Measurements from ENCODE around the gene MFAP4. TPM values are rescaled to one million over a fixed set of nuclear protein-coding genes. Genes with fewer than 3 reads are reported as not detected.

The MFAP4 gene
- total RNA-seq, 1 experiment from 2014 or later = 0.52 TPM

GRCh38 chr17:19407601-19408345 is 20.8 kb upstream of the MFAP4 start:
- ChIA-PET RAD21 (ENCODE audit: low non-redundant PET in 1 of 2, low total read pairs in 2 of 2, uncharacterized antibody in 2 of 2, unreplicated experiment in 2 of 2) (no interaction called here), POLR2A (no interaction called here), CTCF (no interaction called here)
- intact Hi-C loops (cut with micrococcal nuclease) = no loop called here
- Histone ChIP-seq H3K36me3 (ENCODE audit: control insufficient read depth in 1 of 2, insufficient read depth in 2 of 2, low read length in 2 of 2) (no peaks in the 10 kb centered on the region), H3K27me3 (ENCODE audit: insufficient read depth, low read length) (no peaks in the 10 kb centered on the region), H3K4me3 (replicated peaks in 1 of 2; ENCODE audit: low read depth in 1 of 2, low read length in 2 of 2) (no peak overlapping the region), H2AFZ (ENCODE audit: low read depth, low read length, poor library complexity, severe bottlenecking) (no peak overlapping the region), H3K9me3 (ENCODE audit: control insufficient read depth in 1 of 2, insufficient read depth in 1 of 2, low read depth in 1 of 2, low read length in 2 of 2) (no peaks in the 10 kb centered on the region), H4K20me1 (ENCODE audit: insufficient read depth) (no peaks in the 10 kb centered on the region), H3K4me2 (ENCODE audit: low read length) (no peak overlapping the region), H3K9ac (ENCODE audit: low read length) (no peak overlapping the region), H3K79me2 (ENCODE audit: insufficient read depth, low read length) (no peaks in the 10 kb centered on the region), H3K9me2 (ENCODE audit: insufficient read depth) (no peaks in the 10 kb centered on the region), H3K27ac (ENCODE audit: low read depth, low read length) (no peak overlapping the region), H3K4me1 (ENCODE audit: control insufficient read depth in 1 of 2, insufficient read depth in 2 of 2, low read length in 2 of 2) (peaks cover 9 to 16% of the 10 kb centered on the region in 2 experiments; a peak in 3 of 4 replicates)
- ATAC-seq = no peak
- no TSS peak for BruUV-seq (replicated peaks)
- TF ChIP-seq CBX3 (IDR thresholded peaks at IDR 0.05; ENCODE audit: low read depth) = no peak
- no peak for TF ChIP-seq MAX (IDR thresholded peaks at IDR 0.05)
- TF ChIP-seq ZNF274 (IDR thresholded peaks at IDR 0.05; ENCODE audit: low read depth, low read length) = no peak
- no peak for TF ChIP-seq TCF7L2 (IDR thresholded peaks at IDR 0.05; ENCODE audit: borderline replicate concordance, extremely low read depth, insufficient read depth, insufficient read length)
- TF ChIP-seq REST (IDR thresholded peaks at IDR 0.05; ENCODE audit: low read depth) = no peak
- TF ChIP-seq SIN3A (IDR thresholded peaks at IDR 0.05; ENCODE audit: low read depth) = no peak
- no peak for TF ChIP-seq RAD21 (IDR thresholded peaks at IDR 0.05; ENCODE audit: low read depth)
- TF ChIP-seq POLR2AphosphoS5 (IDR thresholded peaks at IDR 0.05; ENCODE audit: low read depth, low read length) = no peak
- TF ChIP-seq FOSL1 (IDR thresholded peaks at IDR 0.05; ENCODE audit: low read depth) = no peak
- TF ChIP-seq POLR2A (IDR thresholded peaks at IDR 0.05; ENCODE audit: borderline replicate concordance, extremely low read depth, insufficient read depth, insufficient read length) = no peak
- no peak for TF ChIP-seq CTCF (IDR thresholded peaks at IDR 0.05 in 2 of 3, conservative IDR thresholded peaks at IDR 0.05 in 1 of 3; ENCODE audit: borderline replicate concordance in 1 of 3, insufficient read depth in 1 of 3, low read depth in 2 of 3, low read length in 2 of 3)
- no peak for DNase-seq (ENCODE audit: low read depth, low spot score)
